Stimulated activated CD8-positive, alpha-beta memory T cell treated with anti-CD3 and anti-CD28 coated beads, Interleukin-7, amount 100 ng/mL, for 24 hours (primary cell): Measurements from ENCODE around the gene PFKFB1.

Experiments
- DNase-seq: peaks from one replicate; pipeline ENCODE4 v3.0.0-alpha.2; 2020; ENCODE audit warnings: low read depth

PFKFB1 gene

DNA sequence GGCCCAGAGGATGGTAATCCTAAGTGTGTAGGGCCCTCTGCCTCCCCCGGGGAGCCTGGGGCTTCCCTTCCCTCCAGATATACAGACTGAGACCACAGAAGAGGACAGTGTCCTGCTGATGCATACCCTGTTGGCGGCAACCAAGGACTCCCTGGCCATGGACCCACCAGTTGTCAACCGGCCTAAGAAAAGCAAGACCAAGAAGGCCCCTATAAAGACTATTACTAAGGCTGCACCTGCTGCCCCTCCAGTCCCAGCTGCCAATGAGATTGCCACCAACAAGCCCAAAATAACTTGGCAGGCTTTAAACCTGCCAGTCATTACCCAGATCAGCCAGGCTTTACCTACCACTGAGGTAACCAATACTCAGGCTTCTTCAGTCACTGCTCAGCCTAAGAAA lies 71.4 kb downstream of the PFKFB1 start:
- no peak for DNase-seq

GRCh38 chrX:54921427-54922021 lies 72.5 kb downstream of the PFKFB1 start:
- peak; percentile 20 for DNase-seq

- DNase-seq, result no peak
These were observed 73.2 kb downstream of the PFKFB1 start, which contains the start of gene TRO for GRCh38 chrX:54920610-54921426. Gene TRO (plus strand): TSS chrX:54920824. CDS start chrX:54922247, 1,423 bp downstream.

DNA sequence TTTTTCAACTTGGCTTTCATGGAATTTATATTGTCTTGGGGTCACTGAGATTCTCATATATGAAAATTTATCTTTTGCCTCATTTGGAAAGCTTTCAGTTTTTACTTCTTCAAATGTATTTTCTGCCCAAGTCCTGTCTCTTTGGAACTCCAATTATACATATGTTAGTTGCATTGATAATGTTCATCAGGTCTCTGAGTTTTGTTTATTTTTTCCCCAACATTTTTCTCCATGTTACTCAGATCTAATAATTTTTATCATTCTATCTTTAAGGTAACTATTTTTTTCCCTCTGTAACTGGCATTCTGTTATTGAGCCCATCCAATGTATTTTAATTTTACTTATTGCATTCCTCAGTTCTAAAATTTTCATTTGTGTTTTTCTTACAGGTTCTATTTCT lies 84.0 kb downstream of the PFKFB1 start:
- DNase-seq, result no peak

GRCh38 chrX:54894159-54894558 lies 99.8 kb downstream of the PFKFB1 start:
- no peak for DNase-seq

- DNase-seq, result no peak
These were observed 102.4 kb downstream of the PFKFB1 start for GRCh38 chrX:54891573-54891972.

GRCh38 chrX:54885740-54886139 lies 108.2 kb downstream of the PFKFB1 start:
- no peak for DNase-seq
